Measurements from ENCODE around the gene RMDN3.

Gene RMDN3, protein sequence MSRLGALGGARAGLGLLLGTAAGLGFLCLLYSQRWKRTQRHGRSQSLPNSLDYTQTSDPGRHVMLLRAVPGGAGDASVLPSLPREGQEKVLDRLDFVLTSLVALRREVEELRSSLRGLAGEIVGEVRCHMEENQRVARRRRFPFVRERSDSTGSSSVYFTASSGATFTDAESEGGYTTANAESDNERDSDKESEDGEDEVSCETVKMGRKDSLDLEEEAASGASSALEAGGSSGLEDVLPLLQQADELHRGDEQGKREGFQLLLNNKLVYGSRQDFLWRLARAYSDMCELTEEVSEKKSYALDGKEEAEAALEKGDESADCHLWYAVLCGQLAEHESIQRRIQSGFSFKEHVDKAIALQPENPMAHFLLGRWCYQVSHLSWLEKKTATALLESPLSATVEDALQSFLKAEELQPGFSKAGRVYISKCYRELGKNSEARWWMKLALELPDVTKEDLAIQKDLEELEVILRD

DNA sequence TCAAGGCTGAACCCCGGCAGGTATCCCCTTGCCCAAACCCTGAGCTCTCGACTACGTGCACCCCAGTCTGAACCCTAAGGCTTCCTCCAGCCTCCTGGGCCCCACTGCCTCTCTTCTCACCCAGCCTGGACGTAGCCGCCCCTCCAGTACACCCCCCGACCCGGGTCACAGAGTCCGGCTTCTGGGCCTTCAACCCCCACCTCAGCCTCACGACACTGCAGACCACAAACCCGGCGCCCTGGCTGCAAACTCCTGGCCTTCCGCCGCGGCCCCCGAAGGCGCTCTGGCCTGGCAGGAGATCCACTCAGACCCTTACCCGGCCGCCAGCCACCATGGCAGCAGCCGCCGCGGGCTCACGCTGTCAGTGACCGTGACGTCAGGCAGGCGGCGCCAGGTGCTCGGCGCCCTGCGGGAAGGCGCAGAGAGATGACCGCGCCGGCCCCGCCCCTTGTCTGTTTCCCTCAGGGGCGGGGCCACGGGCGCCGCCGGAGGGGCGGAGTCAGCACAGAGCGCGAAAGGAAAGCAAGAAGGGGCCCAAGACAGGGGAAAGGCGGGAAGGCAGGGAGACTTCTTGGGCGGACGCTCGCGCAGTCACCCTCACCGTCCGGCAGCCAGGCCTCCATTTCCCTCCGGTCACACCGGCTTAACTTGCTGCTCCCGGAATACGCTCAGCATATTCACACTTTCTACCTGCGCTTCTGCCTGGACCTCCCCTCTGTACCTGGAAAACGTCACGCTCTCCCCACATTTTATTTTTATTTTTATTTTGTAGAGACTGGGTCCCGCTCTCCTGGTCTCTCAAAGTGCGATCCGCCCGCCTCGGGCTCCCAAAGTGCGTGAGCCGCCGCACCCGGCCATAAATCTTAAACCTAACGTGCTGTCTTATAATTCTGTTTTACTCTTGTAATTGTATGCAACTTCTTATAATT lies at the start of gene RMDN3:
RMDN3 (minus strand) TSS at position 372 of the 929 bp plus-strand sequence. CDS start 471 bp downstream, outside the sequence.
- DNase-seq, result peak; percentile 97

DNA sequence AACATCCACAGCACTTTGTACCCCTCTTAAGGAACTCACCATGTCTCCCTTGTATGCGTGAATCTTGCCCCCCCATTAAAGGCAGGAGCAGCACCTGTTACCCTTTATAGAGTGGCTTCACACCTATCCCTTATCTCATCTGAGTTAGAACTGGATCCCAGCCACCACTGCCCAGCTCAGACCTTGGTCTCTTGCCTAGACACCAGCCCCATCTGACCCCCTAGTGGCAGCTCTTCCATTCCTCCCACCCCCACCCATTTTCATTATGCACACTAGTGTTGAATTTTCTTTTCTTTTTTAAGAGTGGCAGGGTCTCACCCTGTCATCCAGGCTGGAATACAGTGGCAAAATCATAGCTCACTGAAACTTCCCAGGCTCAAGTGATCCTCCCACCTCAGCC lies 48.6 kb upstream of the RMDN3 start:
- no peak for DNase-seq

GRCh38 chr15:40803076-40803475 lies 48.0 kb upstream of the RMDN3 start:
- no peak for DNase-seq

DNA sequence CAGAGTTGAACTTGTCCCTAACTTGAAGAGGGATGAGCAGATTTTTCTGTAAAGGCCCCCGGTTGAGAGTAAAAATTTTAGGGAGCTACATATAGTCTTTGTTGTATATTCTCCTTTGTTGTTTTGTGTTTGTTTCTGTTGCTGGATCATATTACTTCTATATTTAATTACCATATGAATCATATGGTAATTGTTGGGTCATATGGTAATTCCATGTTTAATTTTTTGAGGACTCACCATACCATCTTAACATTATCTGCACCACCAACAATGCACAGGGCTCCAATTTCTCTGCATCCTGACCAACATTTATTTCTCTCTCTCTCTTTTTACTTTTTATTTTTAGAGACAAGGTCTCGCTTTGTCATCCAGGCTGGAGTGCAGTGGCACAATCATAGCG lies 44.5 kb upstream of the RMDN3 start:
- no peak for DNase-seq

DNA sequence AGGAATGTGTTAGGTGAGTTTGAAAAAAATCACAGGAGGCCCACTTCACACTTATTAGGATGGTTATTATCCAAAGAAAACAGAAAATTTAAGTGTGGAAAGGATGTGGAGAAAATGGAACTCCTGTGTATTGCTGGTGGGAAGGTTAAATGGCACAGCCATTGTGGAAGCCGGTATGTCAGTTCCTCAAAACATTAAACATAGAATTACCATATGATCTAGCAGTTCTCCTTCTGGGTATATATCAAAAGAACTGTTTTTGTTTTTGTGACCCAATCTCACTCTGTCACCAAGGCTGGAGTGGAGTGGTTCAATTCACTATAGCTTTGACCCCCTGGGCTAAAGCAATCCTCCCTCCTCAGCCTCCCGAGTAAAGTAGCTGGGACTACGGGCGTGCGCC lies 41.5 kb upstream of the RMDN3 start:
- DNase-seq, result no peak

GRCh38 chr15:40796041-40796440 lies 41.0 kb upstream of the RMDN3 start:
- no peak for DNase-seq

DNA sequence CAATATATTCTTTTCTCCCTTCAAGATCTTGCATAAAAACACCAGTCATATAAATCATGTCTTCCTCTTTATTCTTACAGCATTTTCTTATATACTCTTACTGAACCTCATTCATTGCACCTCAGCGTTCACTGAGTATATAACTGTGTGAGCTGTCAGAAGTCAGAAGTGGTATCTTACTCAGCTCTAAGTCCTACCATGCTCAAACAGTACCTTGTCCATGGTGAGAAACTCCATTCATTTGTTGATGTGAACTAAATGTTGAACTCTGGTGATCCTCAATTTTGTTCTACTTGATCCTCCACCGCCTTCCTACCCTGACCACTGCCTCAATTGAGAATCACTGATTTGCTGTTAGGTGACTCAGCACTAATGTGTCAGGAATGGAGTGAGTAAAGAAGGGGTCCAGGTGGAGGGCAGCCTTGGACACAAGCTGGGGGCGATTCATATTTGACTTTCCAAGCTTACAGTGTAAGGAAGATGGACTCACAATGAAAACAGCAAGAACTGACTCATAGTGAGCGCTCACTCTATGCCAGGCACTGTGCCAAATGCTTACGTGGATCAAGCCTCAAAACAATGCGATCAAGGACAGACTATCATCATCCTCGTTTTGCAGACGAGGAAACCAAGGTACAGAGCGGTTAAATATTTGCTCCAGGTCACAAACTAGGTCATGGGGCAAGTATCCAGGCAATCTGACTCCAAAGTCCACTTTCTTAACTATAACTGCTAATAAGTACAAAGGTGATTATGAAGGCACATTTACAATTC lies 38.3 kb upstream of the RMDN3 start:
- DNase-seq, result no peak

- no peak for DNase-seq
Observed at GRCh38 chr15:40792394-40792793, 37.3 kb upstream of the RMDN3 start.

DNA sequence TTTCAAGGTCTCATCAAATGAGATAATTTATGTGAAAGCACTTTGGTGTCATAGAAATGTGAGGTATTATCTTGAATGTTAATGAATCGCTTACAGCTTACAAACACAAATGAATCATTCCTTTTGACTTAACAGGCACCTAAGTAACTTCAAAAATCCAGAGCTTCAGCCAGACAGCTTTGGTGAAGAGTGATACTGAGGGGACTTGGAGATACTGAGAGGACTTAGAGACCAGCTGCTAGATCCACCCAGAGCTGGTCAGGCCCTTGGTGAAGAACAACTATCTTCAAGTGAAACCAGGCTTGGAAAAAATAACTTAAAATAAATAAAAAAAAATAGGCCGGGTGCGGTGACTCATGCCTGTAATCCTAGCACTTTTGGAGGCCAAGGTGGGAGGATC lies 35.7 kb upstream of the RMDN3 start:
- DNase-seq, result no peak

DNA sequence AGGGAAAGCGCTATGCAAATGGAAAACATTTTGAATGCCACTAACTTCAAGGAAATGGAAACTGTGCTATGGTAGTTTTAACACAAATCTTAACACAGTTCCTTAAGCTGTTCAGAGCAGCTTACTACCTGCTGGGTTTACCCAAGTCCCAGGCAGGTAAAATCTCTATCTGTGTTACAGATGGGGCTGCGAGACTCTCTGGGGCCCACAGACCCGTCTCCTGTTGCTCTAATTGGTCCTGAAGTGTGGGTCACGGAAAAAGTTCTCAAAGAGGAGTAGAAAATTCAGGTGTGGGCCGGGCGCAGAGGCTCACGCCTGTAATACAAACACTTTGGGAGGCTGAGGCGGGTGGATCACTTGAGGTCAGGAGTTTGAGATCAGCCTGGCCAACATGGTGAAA lies 34.9 kb upstream of the RMDN3 start:
- DNase-seq, result no peak

- no peak for DNase-seq
Observed at GRCh38 chr15:40789119-40789518, 34.1 kb upstream of the RMDN3 start.

GRCh38 chr15:40787991-40788390 lies 32.9 kb upstream of the RMDN3 start:
- no peak for DNase-seq

GRCh38 chr15:40787344-40787841 lies 32.3 kb upstream of the RMDN3 start:
- peak; percentile 80 for DNase-seq

- no peak for DNase-seq
Observed at GRCh38 chr15:40785814-40786213, 30.8 kb upstream of the RMDN3 start.

DNA sequence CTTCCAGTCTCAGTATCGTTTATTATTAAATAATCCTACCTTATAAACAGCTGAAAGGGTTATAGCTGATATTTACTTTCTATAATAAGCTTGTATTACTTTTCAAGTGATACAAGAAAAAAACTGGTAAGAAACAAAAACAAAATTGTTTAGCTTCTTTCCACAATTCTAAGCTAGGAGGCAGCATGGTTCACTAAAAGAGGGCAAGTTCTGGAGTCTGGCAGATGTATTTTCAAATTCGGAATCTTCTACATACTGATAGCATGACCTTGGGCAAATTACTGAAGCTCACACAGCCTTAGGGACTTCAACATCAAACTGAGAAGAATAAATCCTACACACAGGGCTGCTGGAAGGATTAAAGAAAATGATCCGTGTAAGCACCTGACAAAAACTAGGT lies 30.1 kb upstream of the RMDN3 start:
- DNase-seq, result no peak

DNA sequence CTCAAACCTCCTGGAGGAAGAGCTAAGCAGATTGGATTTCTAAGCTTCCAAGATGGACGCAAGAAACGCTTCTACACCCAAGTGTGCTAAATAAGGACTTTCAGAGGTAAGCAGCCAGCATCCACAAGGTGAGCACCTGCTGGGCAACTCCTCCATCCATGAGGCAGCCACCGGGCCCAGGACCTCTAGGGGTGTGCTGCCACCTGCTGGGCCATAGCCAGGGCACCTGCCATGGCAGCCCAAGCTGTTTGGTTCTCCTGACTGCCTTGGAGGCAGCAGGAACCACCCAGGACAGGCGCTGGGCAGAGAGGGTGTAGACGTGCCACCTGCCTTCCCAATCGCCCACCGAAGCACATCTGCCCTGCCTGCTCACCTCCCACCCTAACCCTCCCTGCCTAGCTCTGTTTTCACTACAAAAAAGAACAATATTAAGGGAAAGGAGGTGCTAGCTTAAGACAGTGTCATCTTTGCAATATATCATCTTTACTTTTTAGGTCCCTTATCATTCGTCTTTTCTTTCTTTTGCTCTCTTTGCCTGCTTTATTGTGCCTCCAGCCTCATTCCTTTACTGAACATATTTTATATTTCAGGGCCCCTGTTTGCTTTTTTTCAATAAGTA lies 27.7 kb upstream of the RMDN3 start:
- DNase-seq, result peak; percentile 88

DNA sequence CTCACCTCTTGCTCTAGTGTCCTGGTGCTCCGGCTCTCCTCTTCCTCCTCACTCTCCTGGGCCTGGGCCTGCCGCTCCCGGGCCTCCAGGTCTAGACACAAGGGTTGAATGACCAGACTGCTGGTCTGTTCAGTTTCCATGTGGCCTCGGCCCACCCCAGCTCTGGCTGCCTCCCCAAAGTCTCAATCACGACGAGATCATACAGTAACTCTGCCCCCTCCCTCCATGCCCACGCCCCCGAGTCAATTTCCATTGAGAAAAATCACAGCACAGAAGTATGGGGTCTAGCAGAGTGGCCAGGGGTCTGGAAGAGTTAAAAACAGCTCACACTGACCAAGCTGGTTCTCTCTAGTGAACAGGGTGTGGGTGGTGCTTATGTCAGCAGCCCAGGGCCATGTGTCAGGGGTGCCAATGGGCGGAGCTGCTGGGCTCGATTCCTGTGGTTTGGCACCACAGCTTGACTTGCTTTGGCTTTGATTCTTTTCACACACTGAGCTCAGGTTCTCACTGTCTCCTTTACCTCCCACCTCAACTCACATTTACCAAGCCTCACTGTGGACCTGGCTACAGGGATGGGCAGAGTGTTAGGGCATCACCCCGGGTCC lies 21.6 kb upstream of the RMDN3 start:
- DNase-seq, result no peak

DNA sequence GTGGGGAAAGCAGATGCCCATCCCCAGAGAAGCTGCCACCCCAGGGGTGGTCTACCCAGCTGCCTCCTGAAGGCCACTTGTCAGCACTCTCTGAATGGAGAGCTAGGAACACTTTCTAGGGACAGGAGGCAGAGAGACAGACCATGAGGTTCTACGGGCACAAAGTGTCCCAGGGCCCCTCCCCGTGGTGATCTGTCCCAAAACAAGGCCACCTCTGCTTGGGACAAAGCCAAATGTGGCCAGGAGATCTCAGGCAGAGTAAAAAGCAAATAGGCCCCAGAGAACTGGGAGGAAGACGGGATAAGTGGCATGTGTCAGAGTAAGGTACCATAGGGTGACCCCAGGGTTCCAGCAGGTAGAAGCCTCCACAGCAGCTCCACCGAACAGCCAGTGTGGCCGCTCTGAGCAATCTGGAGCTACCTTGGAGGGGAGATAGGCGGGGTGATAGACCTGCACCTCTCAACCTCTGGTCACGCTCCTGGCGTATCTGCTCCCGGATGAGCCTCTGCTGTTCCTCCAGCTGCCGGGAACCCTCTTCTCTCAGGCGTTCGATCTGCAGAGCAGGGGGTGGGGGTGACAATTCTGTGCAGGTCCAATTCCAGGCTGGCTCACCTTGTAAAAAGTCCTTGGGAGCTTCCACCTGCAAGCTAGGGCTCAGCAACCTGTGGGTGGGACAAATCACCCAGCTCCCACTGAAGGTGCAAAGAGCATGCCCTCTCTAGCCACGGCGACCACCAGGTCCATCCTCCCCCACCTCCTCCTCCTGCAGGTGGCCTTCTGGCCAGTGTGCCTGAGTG lies 20.9 kb upstream of the RMDN3 start:
- no peak for DNase-seq

GRCh38 chr15:40775007-40775406 lies 20.0 kb upstream of the RMDN3 start:
- DNase-seq, result no peak

- DNase-seq, result no peak
Observed at GRCh38 chr15:40773902-40774301, 18.8 kb upstream of the RMDN3 start.

DNA sequence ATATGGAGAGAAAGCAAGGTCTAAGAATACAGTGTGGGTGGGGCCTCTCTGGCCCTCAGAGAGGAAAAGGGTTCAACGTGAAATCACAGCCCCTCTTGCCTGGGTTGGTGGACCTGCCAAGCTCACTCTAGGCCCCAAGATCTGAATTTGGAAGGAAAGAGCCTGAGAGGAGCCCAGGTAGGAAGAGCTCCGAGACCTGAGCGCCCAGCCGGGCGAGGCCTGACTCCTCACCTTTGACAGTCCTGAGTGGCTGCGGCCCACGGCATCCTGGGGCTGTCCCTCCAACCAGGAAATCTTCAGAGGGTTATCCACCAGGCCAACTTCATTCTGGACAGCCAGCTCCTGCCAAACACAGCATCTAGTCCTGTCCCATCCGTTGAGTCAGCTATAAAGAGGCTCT lies 18.4 kb upstream of the RMDN3 start:
- no peak for DNase-seq
